ENCODE data around the gene RNF31.

RNF31 gene

GRCh38 chr14:24162093-24162492 lies 14.8 kb downstream of the RNF31 start:
- Histone ChIP-seq H3K4me1 (ENCODE audit: insufficient read depth, low read length, severe bottlenecking) (peaks cover 17% of the 10 kb centered on the region), H3K27ac (ENCODE audit: low read depth, low read length, poor library complexity, severe bottlenecking) (peak overlapping the region; percentile 70), H3K36me3 (ENCODE audit: insufficient read depth, low read length) (peaks cover 68% of the 10 kb centered on the region), H3K9me3 (ENCODE audit: low read length) (no peaks in the 10 kb centered on the region), H4K20me1 (ENCODE audit: insufficient read depth, low read length) (no peaks in the 10 kb centered on the region), H3K9me2 (ENCODE audit: low read depth, low read length) (no peaks in the 10 kb centered on the region), H3K4me2 (ENCODE audit: low read length) (peak overlapping the region; percentile 81), H3K9ac (ENCODE audit: low read length) (peak overlapping the region; percentile 76), H3F3A (ENCODE audit: insufficient read depth, low read length) (no peaks in the 10 kb centered on the region), H3K4me3 (ENCODE audit: low read depth, low read length, poor library complexity, severe bottlenecking) (peak overlapping the region; percentile 65), H2AFZ (ENCODE audit: low read length) (no peak overlapping the region), H3K79me2 (ENCODE audit: insufficient read depth, low read length) (no peaks in the 10 kb centered on the region), H3K27me3 (ENCODE audit: insufficient read depth, low read length) (no peaks in the 10 kb centered on the region)
- TF ChIP-seq, protein P1, sequence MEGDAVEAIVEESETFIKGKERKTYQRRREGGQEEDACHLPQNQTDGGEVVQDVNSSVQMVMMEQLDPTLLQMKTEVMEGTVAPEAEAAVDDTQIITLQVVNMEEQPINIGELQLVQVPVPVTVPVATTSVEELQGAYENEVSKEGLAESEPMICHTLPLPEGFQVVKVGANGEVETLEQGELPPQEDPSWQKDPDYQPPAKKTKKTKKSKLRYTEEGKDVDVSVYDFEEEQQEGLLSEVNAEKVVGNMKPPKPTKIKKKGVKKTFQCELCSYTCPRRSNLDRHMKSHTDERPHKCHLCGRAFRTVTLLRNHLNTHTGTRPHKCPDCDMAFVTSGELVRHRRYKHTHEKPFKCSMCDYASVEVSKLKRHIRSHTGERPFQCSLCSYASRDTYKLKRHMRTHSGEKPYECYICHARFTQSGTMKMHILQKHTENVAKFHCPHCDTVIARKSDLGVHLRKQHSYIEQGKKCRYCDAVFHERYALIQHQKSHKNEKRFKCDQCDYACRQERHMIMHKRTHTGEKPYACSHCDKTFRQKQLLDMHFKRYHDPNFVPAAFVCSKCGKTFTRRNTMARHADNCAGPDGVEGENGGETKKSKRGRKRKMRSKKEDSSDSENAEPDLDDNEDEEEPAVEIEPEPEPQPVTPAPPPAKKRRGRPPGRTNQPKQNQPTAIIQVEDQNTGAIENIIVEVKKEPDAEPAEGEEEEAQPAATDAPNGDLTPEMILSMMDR (IDR thresholded peaks at IDR 0.05; ENCODE audit: low read length) = no peak
- no peak for TF ChIP-seq EZH2 (IDR thresholded peaks at IDR 0.05; ENCODE audit: borderline replicate concordance, low read length)

DNA sequence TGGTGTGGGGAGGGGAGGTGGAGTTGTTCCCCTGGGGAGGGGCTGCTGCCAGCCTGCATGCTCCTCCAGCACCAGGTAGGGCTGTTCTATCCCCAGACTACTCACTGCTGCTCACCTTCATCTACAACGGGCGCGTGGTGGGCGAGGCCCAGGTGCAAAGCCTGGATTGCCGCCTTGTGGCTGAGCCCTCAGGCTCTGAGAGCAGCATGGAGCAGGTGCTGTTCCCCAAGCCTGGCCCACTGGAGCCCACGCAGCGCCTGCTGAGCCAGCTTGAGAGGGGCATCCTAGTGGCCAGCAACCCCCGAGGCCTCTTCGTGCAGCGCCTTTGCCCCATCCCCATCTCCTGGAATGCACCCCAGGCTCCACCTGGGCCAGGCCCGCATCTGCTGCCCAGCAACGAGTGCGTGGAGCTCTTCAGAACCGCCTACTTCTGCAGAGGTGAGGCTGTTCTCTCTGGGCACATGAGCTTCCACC lies 17.3 kb downstream of the RNF31 start:
- H3K27ac ChIP-seq (ENCODE audit: low read depth, low read length, poor library complexity, severe bottlenecking) = no peak overlapping the region
- TF ChIP-seq, protein P1 (IDR thresholded peaks at IDR 0.05; ENCODE audit: low read length) = no peak
- no peak for TF ChIP-seq EZH2 (IDR thresholded peaks at IDR 0.05; ENCODE audit: borderline replicate concordance, low read length)
- no peak overlapping the region for H2AFZ ChIP-seq (ENCODE audit: low read length)
- H3K9ac ChIP-seq (ENCODE audit: low read length) = no peak overlapping the region
- H3K27me3 ChIP-seq (ENCODE audit: insufficient read depth, low read length) = no peaks in the 10 kb centered on the region
- H3K79me2 ChIP-seq (ENCODE audit: insufficient read depth, low read length) = no peaks in the 10 kb centered on the region
- H3K4me3 ChIP-seq (ENCODE audit: low read depth, low read length, poor library complexity, severe bottlenecking) = no peak overlapping the region
- H3K4me2 ChIP-seq (ENCODE audit: low read length) = no peak overlapping the region
- H4K20me1 ChIP-seq (ENCODE audit: insufficient read depth, low read length) = no peaks in the 10 kb centered on the region
- H3K36me3 ChIP-seq (ENCODE audit: insufficient read depth, low read length) = peaks cover 63% of the 10 kb centered on the region; the same call in 1 of the 2 replicates
- H3K9me2 ChIP-seq (ENCODE audit: low read depth, low read length) = no peaks in the 10 kb centered on the region
- H3K9me3 ChIP-seq (ENCODE audit: low read length) = no peaks in the 10 kb centered on the region
- H3F3A ChIP-seq (ENCODE audit: insufficient read depth, low read length) = no peaks in the 10 kb centered on the region
- peaks cover 17% of the 10 kb centered on the region for H3K4me1 ChIP-seq (ENCODE audit: insufficient read depth, low read length, severe bottlenecking)

GRCh38 chr14:24165785-24166184 lies 18.5 kb downstream of the RNF31 start:
- Histone ChIP-seq H3K9ac (ENCODE audit: low read length) (no peak overlapping the region), H3K27me3 (ENCODE audit: insufficient read depth, low read length) (no peaks in the 10 kb centered on the region), H3K79me2 (ENCODE audit: insufficient read depth, low read length) (no peaks in the 10 kb centered on the region), H3K36me3 (ENCODE audit: insufficient read depth, low read length) (peaks cover 56% of the 10 kb centered on the region; the same call in 1 of the 2 replicates), H3F3A (ENCODE audit: insufficient read depth, low read length) (no peaks in the 10 kb centered on the region), H2AFZ (ENCODE audit: low read length) (no peak overlapping the region), H3K4me1 (ENCODE audit: insufficient read depth, low read length, severe bottlenecking) (peaks cover 14% of the 10 kb centered on the region), H3K27ac (ENCODE audit: low read depth, low read length, poor library complexity, severe bottlenecking) (no peak overlapping the region), H3K9me2 (ENCODE audit: low read depth, low read length) (no peaks in the 10 kb centered on the region), H4K20me1 (ENCODE audit: insufficient read depth, low read length) (no peaks in the 10 kb centered on the region), H3K9me3 (ENCODE audit: low read length) (no peaks in the 10 kb centered on the region), H3K4me3 (ENCODE audit: low read depth, low read length, poor library complexity, severe bottlenecking) (no peak overlapping the region), H3K4me2 (ENCODE audit: low read length) (no peak overlapping the region)
- no peak for TF ChIP-seq EZH2 (IDR thresholded peaks at IDR 0.05; ENCODE audit: borderline replicate concordance, low read length)
- TF ChIP-seq, protein P1 (IDR thresholded peaks at IDR 0.05; ENCODE audit: low read length) = no peak
